HEK293 (cell line): ENCODE measurements around the gene SLC2A4.

Source experiments
- CTCF ChIA-PET: fragments of 350-600 bp; formaldehyde crosslinking; extraction: SDS; loops from one replicate; lab custom pipeline; 2021; ENCODE audit warnings: antibody characterized with exemption; lab: Yijun Ruan, JAX
- POLR2A ChIA-PET: fragments of 300-600 bp; formaldehyde crosslinking; extraction: SDS; loops from one replicate; lab custom pipeline; 2020; ENCODE audit warnings: antibody characterized with exemption, inconsistent platforms; lab: Yijun Ruan, JAX
- H3K27ac ChIP-seq: fragments of 200-500 bp; sonication (Bioruptor generic); 2 replicates; pipeline ENCODE4 v1.5.1; 2014; ENCODE audit warnings: low read depth, low read length, control low read depth, inconsistent platforms; ENCODE audit errors: extremely low read depth
- H3K36me3 ChIP-seq, 2 experiments: fragments of 200-500 bp in 1 of 2; sonication (Bioruptor generic) in 1 of 2; 1 replicate in 1 of 2; 2 replicates in 1 of 2; pipeline ENCODE4 v1.5.1; 2014 to 2017; ENCODE audit warnings: inconsistent platforms in 2 of 2, low read length in 2 of 2; ENCODE audit not compliant: control insufficient read depth in 2 of 2, insufficient read depth in 1 of 2
- H3K4me1 ChIP-seq: fragments of 200-500 bp; sonication (Bioruptor generic); 2 replicates; pipeline ENCODE4 v1.5.1; 2014; ENCODE audit warnings: mild to moderate bottlenecking, low read length, inconsistent platforms; ENCODE audit not compliant: control insufficient read depth, insufficient read depth
- H3K4me3 ChIP-seq: 2 replicates; pipeline ENCODE4 v1.5.1; 2011; ENCODE audit warnings: low read depth, mild to moderate bottlenecking, control low read depth, low read length, moderate library complexity
- H3K9me3 ChIP-seq: fragments of 200-500 bp; sonication (Bioruptor generic); 2 replicates; pipeline ENCODE4 v1.5.1; 2014; ENCODE audit warnings: low read depth, low read length, inconsistent platforms; ENCODE audit not compliant: control insufficient read depth, insufficient read depth
- BCL11A ChIP-seq: fragments of 450-650 bp; formaldehyde crosslinking; IDR thresholded peaks from 2 replicates; pipeline ENCODE4 v1.5.1; 2016; ENCODE audit warnings: low read depth, missing biosample characterization, missing genetic modification characterization
- GLIS1 ChIP-seq: fragments of 450-650 bp; formaldehyde crosslinking; IDR thresholded peaks from 2 replicates; pipeline ENCODE4 v1.5.1; 2016; ENCODE audit warnings: missing biosample characterization, missing genetic modification characterization
- IKZF3 ChIP-seq: fragments of 450-650 bp; IDR thresholded peaks from 2 replicates; pipeline ENCODE4 v1.5.0; 2018; ENCODE audit warnings: missing biosample characterization, mild to moderate bottlenecking, missing genetic modification characterization, moderate library complexity
- INSM2 ChIP-seq: fragments of 450-650 bp; formaldehyde crosslinking; IDR thresholded peaks from 2 replicates; pipeline ENCODE4 v1.5.1; 2016; ENCODE audit warnings: missing biosample characterization, missing genetic modification characterization
- KLF1 ChIP-seq: fragments of 450-650 bp; formaldehyde crosslinking; IDR thresholded peaks from 2 replicates; pipeline ENCODE4 v1.5.1; 2016; ENCODE audit warnings: missing biosample characterization, missing genetic modification characterization
- REPIN1 ChIP-seq: fragments of 450-650 bp; formaldehyde crosslinking; IDR thresholded peaks from 2 replicates; pipeline ENCODE4 v1.5.1; 2017; ENCODE audit warnings: missing biosample characterization, missing genetic modification characterization, low read depth
- SCRT2 ChIP-seq: fragments of 450-650 bp; formaldehyde crosslinking; IDR thresholded peaks from 2 replicates; pipeline ENCODE4 v1.5.1; 2016; ENCODE audit warnings: missing biosample characterization, missing genetic modification characterization
- SP7 ChIP-seq: fragments of 450-650 bp; formaldehyde crosslinking; IDR thresholded peaks from 2 replicates; pipeline ENCODE4 v1.5.1; 2016; ENCODE audit warnings: missing biosample characterization, missing genetic modification characterization
- ZBTB20 ChIP-seq: fragments of 450-650 bp; formaldehyde crosslinking; IDR thresholded peaks from 2 replicates; pipeline ENCODE4 v1.5.1; 2016; ENCODE audit warnings: missing biosample characterization, missing genetic modification characterization
- ZBTB44 ChIP-seq: fragments of 450-650 bp; IDR thresholded peaks from 2 replicates; pipeline ENCODE4 v1.5.1; 2018; ENCODE audit warnings: missing biosample characterization, mild to moderate bottlenecking, missing genetic modification characterization
- ZBTB8A ChIP-seq: fragments of 450-650 bp; formaldehyde crosslinking; IDR thresholded peaks from 2 replicates; pipeline ENCODE4 v1.5.1; 2016; ENCODE audit warnings: missing biosample characterization, missing genetic modification characterization
- ZFP69B ChIP-seq: fragments of 450-650 bp; formaldehyde crosslinking; IDR thresholded peaks from 2 replicates; pipeline ENCODE4 v1.5.1; 2016; ENCODE audit warnings: missing biosample characterization, missing genetic modification characterization
- ZIC2 ChIP-seq: fragments of 450-650 bp; formaldehyde crosslinking; IDR thresholded peaks from 2 replicates; pipeline ENCODE4 v1.5.1; 2016; ENCODE audit warnings: missing biosample characterization, missing genetic modification characterization
- ZNF292 ChIP-seq: fragments of 450-650 bp; formaldehyde crosslinking; IDR thresholded peaks from 2 replicates; pipeline ENCODE4 v1.5.1; 2016; ENCODE audit warnings: low read depth, missing biosample characterization, missing genetic modification characterization, borderline replicate concordance
- ZNF394 ChIP-seq: fragments of 450-650 bp; formaldehyde crosslinking; IDR thresholded peaks from 2 replicates; pipeline ENCODE4 v1.5.1; 2016; ENCODE audit warnings: missing biosample characterization, missing genetic modification characterization, mild to moderate bottlenecking, moderate library complexity, borderline replicate concordance
- ZNF426 ChIP-seq: fragments of 450-650 bp; formaldehyde crosslinking; IDR thresholded peaks from 2 replicates; pipeline ENCODE4 v1.5.1; 2017; ENCODE audit warnings: missing biosample characterization, missing genetic modification characterization, mild to moderate bottlenecking, inconsistent platforms, moderate library complexity
- ZNF544 ChIP-seq: fragments of 450-650 bp; formaldehyde crosslinking; IDR thresholded peaks from 2 replicates; pipeline ENCODE4 v1.5.0; 2017; ENCODE audit warnings: missing biosample characterization, missing genetic modification characterization
- ZNF585B ChIP-seq: fragments of 450-650 bp; formaldehyde crosslinking; IDR thresholded peaks from 2 replicates; pipeline ENCODE4 v1.5.1; 2016; ENCODE audit warnings: missing biosample characterization, missing genetic modification characterization
- ZNF600 ChIP-seq: fragments of 450-650 bp; formaldehyde crosslinking; IDR thresholded peaks from 2 replicates; pipeline ENCODE4 v1.5.1; 2016; ENCODE audit warnings: missing biosample characterization, missing genetic modification characterization
- ZNF629 ChIP-seq: fragments of 450-650 bp; formaldehyde crosslinking; IDR thresholded peaks from 2 replicates; pipeline ENCODE4 v1.5.1; 2017; ENCODE audit warnings: missing biosample characterization, missing genetic modification characterization
- ZNF664 ChIP-seq: fragments of 450-650 bp; formaldehyde crosslinking; IDR thresholded peaks from 2 replicates; pipeline ENCODE4 v1.5.1; 2016; ENCODE audit warnings: missing biosample characterization, missing genetic modification characterization
- ZNF792 ChIP-seq: fragments of 450-650 bp; formaldehyde crosslinking; IDR thresholded peaks from 2 replicates; pipeline ENCODE4 v1.5.1; 2016; ENCODE audit warnings: missing biosample characterization, missing genetic modification characterization
- ZNF830 ChIP-seq: fragments of 450-650 bp; IDR thresholded peaks from 2 replicates; pipeline ENCODE4 v1.5.0; 2018; ENCODE audit warnings: missing biosample characterization, missing genetic modification characterization, low read depth, mild to moderate bottlenecking, moderate library complexity
- ZNF843 ChIP-seq: fragments of 450-650 bp; formaldehyde crosslinking; IDR thresholded peaks from 2 replicates; pipeline ENCODE4 v1.5.1; 2016; ENCODE audit warnings: missing biosample characterization, missing genetic modification characterization
- TF ChIP-seq, protein P1 (sequence below): fragments of 450-650 bp; formaldehyde crosslinking; IDR thresholded peaks from 2 replicates; pipeline ENCODE4 v1.5.1; 2016; ENCODE audit warnings: missing biosample characterization, missing genetic modification characterization
- TF ChIP-seq, protein P2 (sequence below): fragments of 450-650 bp; formaldehyde crosslinking; IDR thresholded peaks from 2 replicates; pipeline ENCODE4 v1.5.1; 2016; ENCODE audit warnings: missing biosample characterization, missing genetic modification characterization
- TF ChIP-seq, protein P3 (sequence below): fragments of 450-650 bp; formaldehyde crosslinking; IDR thresholded peaks from 2 replicates; pipeline ENCODE4 v1.5.1; 2016; ENCODE audit warnings: missing biosample characterization, missing genetic modification characterization

Gene SLC2A4

DNA sequence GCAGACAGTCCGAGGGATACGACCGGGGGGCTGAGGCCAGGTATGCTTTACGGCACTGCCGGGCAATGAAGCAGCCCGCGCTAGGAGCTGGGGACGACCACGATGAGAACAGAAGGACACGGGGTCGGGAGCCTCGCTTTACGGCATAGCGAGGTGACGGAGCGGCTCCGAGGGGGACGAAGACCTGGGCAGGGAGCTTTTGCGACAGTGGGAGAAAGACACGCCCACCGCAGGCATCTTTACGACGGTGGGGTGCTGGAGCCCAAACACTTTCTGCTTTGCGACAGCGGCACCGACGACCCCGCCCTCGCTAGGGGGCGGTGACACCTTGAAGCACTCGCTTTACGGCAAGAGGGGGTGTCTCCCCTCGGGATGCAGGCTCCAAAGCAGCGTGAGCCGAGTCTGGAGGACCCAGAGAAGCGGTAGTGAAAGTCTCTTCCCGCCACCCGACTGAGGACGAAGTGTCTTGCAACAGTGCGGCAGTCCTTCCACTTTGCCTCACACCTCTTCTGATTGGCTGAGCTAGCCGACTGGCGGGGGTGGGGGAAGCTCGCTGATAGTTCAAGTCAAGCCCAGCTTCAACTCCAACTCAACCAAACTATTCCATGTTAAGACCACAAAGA is 48.0 kb downstream of the SLC2A4 start (continued):
- TF ChIP-seq ZFP69B (tag by site-specific recombination) (0 out of 2 replicates have a peak, but pooled peaks have one; percentile 26), BCL11A (no peak), ZNF830 (tag by site-specific recombination) (no peak), ZBTB8A (tag by site-specific recombination) (peak; percentile 89), ZNF843 (tag by site-specific recombination) (peak; percentile 62; the same call in 1 of the 2 replicates), ZNF629 (tag by site-specific recombination) (peak; percentile 50), GLIS1 (peak; percentile 72), ZNF394 (tag by site-specific recombination) (no peak), SCRT2 (tag by site-specific recombination) (no peak), ZBTB20 (tag by site-specific recombination) (peak; percentile 58; the same call in 1 of the 2 replicates), ZNF426 (tag by site-specific recombination) (no peak), ZNF792 (no peak), SP7 (tag by site-specific recombination) (peak; percentile 49; the same call in 1 of the 2 replicates), INSM2 (tag by site-specific recombination) (no peak), ZNF544 (no peak), KLF1 (tag by site-specific recombination) (peak; percentile 85)
- TF ChIP-seq, protein P1, sequence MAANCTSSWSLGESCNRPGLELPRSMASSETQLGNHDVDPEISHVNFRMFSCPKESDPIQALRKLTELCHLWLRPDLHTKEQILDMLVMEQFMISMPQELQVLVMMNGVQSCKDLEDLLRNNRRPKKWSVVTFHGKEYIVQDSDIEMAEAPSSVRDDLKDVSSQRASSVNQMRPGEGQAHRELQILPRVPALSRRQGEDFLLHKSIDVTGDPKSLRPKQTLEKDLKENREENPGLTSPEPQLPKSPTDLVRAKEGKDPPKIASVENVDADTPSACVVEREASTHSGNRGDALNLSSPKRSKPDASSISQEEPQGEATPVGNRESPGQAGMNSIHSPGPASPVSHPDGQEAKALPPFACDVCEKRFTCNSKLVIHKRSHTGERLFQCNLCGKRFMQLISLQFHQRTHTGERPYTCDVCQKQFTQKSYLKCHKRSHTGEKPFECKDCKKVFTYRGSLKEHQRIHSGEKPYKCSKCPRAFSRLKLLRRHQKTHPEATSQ (tag by site-specific recombination) = no peak

- ChIA-PET CTCF (interaction anchor here (0.6 to 2.8 kb wide), 15 partner anchors 14 to 365 kb away, joined by 3 to 29 read pairs (median 4); partner anchors contain the start of genes FXR2, GPS2, NLGN2 and TMEM95), POLR2A (interaction anchor here (0.6 to 2.9 kb wide), 37 partner anchors 8 to 918 kb away, joined by 3 to 42 read pairs (median 6); partner anchors contain the start of genes ACADVL, CTC1, DLG4 and DVL2)
- peak overlapping the region; percentile 86 for H3K27ac ChIP-seq
- peaks cover 9% of the 10 kb centered on the region for H3K4me1 ChIP-seq
- H3K9me3 ChIP-seq = no peaks in the 10 kb centered on the region
- peaks cover 7 to 22% of the 10 kb centered on the region in 2 experiments; a peak in 2 of 3 replicates for H3K36me3 ChIP-seq
- peak overlapping the region; percentile 64 for H3K4me3 ChIP-seq
- TF ChIP-seq ZIC2 (tag by site-specific recombination) (peak; percentile 42), ZNF394 (tag by site-specific recombination) (no peak), ZFP69B (tag by site-specific recombination) (peak; percentile 47; the same call in 1 of the 2 replicates), IKZF3 (tag by site-specific recombination) (peak; percentile 76; the same call in 1 of the 2 replicates), ZNF585B (tag by site-specific recombination) (no peak), ZBTB44 (tag by site-specific recombination) (no peak), ZNF664 (tag by site-specific recombination) (no peak), ZNF292 (no peak), REPIN1 (tag by site-specific recombination) (no peak), ZNF600 (tag by site-specific recombination) (no peak)
- TF ChIP-seq, protein P2, sequence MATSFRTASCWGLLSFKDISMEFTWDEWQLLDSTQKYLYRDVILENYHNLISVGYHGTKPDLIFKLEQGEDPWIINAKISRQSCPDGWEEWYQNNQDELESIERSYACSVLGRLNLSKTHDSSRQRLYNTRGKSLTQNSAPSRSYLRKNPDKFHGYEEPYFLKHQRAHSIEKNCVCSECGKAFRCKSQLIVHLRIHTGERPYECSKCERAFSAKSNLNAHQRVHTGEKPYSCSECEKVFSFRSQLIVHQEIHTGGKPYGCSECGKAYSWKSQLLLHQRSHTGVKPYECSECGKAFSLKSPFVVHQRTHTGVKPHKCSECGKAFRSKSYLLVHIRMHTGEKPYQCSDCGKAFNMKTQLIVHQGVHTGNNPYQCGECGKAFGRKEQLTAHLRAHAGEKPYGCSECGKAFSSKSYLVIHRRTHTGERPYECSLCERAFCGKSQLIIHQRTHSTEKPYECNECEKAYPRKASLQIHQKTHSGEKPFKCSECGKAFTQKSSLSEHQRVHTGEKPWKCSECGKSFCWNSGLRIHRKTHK (tag by site-specific recombination) = no peak
- TF ChIP-seq, protein P3, sequence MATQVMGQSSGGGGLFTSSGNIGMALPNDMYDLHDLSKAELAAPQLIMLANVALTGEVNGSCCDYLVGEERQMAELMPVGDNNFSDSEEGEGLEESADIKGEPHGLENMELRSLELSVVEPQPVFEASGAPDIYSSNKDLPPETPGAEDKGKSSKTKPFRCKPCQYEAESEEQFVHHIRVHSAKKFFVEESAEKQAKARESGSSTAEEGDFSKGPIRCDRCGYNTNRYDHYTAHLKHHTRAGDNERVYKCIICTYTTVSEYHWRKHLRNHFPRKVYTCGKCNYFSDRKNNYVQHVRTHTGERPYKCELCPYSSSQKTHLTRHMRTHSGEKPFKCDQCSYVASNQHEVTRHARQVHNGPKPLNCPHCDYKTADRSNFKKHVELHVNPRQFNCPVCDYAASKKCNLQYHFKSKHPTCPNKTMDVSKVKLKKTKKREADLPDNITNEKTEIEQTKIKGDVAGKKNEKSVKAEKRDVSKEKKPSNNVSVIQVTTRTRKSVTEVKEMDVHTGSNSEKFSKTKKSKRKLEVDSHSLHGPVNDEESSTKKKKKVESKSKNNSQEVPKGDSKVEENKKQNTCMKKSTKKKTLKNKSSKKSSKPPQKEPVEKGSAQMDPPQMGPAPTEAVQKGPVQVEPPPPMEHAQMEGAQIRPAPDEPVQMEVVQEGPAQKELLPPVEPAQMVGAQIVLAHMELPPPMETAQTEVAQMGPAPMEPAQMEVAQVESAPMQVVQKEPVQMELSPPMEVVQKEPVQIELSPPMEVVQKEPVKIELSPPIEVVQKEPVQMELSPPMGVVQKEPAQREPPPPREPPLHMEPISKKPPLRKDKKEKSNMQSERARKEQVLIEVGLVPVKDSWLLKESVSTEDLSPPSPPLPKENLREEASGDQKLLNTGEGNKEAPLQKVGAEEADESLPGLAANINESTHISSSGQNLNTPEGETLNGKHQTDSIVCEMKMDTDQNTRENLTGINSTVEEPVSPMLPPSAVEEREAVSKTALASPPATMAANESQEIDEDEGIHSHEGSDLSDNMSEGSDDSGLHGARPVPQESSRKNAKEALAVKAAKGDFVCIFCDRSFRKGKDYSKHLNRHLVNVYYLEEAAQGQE (tag by site-specific recombination) = no peak
Measured at GRCh38 chr17:7329997-7330637, 48.6 kb downstream of the SLC2A4 start.
